ENCODE measurements around the gene MDP1.
A peak's percentile ranks its signal among the peaks of the same experiment; 100 is the strongest.

The MDP1 gene

GRCh38 chr14:24215495-24216344 is at the start of gene MDP1:
Gene MDP1, minus strand, starts transcription at chr14:24216066. Its CDS starts 111 bp downstream, at chr14:24215955.
- DNase-seq, result peak; percentile 89

- DNase-seq, result no peak
These were observed 48.4 kb upstream of the MDP1 start for GRCh38 chr14:24264298-24264697.

- no peak for DNase-seq
These were observed 48.0 kb upstream of the MDP1 start for GRCh38 chr14:24263848-24264247.

- no peak for DNase-seq
These were observed 47.2 kb upstream of the MDP1 start, which contains the start of gene TGM1 for GRCh38 chr14:24262821-24263733. Gene TGM1, minus strand, starts transcription at chr14:24263177. Its CDS starts 825 bp downstream, at chr14:24262352.

GRCh38 chr14:24261969-24262327 is 46.1 kb upstream of the MDP1 start:
- DNase-seq, result no peak

GRCh38 chr14:24261256-24261968 is 45.5 kb upstream of the MDP1 start:
- DNase-seq, result no peak

GRCh38 chr14:24260780-24261157 is 44.9 kb upstream of the MDP1 start:
- DNase-seq, result no peak

GRCh38 chr14:24260026-24260779 is 44.3 kb upstream of the MDP1 start:
- no peak for DNase-seq

GRCh38 chr14:24259282-24260025 is 43.6 kb upstream of the MDP1 start:
- no peak for DNase-seq

- no peak for DNase-seq
These were observed 42.8 kb upstream of the MDP1 start for GRCh38 chr14:24258548-24259265.

GRCh38 chr14:24258119-24258518 is 42.3 kb upstream of the MDP1 start:
- DNase-seq, result no peak

- no peak for DNase-seq
These were observed 41.1 kb upstream of the MDP1 start for GRCh38 chr14:24256960-24257359.

GRCh38 chr14:24255931-24256711 is 40.3 kb upstream of the MDP1 start:
- no peak for DNase-seq

GRCh38 chr14:24255438-24255837 is 39.6 kb upstream of the MDP1 start:
- no peak for DNase-seq

GRCh38 chr14:24254630-24255392 is 38.9 kb upstream of the MDP1 start:
- no peak for DNase-seq

- no peak for DNase-seq
These were observed 38.1 kb upstream of the MDP1 start for GRCh38 chr14:24253936-24254335.

GRCh38 chr14:24252289-24253124 is 36.6 kb upstream of the MDP1 start:
- no peak for DNase-seq

GRCh38 chr14:24251880-24252288 is 36.0 kb upstream of the MDP1 start:
- no peak for DNase-seq
